Measurements from ENCODE around the gene CILP2.
A peak's percentile ranks its signal among the peaks of the same experiment; 100 is the strongest.

Gene CILP2, protein sequence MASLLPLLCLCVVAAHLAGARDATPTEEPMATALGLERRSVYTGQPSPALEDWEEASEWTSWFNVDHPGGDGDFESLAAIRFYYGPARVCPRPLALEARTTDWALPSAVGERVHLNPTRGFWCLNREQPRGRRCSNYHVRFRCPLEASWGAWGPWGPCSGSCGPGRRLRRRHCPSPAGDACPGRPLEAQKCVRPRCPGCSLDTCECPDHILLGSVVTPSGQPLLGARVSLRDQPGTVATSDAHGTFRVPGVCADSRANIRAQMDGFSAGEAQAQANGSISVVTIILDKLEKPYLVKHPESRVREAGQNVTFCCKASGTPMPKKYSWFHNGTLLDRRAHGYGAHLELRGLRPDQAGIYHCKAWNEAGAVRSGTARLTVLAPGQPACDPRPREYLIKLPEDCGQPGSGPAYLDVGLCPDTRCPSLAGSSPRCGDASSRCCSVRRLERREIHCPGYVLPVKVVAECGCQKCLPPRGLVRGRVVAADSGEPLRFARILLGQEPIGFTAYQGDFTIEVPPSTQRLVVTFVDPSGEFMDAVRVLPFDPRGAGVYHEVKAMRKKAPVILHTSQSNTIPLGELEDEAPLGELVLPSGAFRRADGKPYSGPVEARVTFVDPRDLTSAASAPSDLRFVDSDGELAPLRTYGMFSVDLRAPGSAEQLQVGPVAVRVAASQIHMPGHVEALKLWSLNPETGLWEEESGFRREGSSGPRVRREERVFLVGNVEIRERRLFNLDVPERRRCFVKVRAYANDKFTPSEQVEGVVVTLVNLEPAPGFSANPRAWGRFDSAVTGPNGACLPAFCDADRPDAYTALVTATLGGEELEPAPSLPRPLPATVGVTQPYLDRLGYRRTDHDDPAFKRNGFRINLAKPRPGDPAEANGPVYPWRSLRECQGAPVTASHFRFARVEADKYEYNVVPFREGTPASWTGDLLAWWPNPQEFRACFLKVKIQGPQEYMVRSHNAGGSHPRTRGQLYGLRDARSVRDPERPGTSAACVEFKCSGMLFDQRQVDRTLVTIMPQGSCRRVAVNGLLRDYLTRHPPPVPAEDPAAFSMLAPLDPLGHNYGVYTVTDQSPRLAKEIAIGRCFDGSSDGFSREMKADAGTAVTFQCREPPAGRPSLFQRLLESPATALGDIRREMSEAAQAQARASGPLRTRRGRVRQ

DNA sequence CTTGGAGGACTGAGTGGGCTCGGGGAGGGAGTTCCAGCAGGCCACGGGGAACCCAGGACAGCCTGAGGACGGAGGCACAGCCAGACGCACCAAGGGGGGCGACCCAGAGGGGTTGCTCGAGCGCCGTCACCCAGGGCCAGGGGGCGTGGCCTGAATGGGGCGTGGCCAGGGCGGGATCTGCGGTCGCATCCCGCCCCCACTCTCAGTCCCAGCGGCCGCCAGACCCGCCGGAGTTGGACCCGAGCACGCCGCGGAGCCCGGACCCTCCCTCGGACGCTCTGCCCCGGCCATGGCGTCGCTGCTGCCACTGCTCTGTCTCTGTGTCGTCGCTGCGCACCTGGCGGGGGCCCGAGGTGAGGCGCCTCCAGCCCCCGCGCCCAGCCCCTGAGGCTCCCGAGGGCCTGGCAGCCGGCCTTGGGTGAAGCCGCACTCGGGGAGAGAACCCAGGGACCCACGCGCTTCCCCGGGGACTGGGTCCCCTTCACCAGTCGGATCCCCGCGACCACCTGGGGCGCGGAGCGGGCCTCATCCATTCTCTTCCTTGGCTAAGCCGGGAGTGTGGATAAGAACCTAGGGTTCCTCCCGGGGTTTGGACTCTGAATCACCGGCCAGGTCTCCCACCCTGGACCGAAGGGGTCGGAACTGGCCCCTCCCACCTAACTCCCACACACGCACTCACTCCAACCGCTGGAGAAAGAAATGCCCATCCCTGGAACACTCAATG lies at the start of gene CILP2:
TSS of gene CILP2 (plus strand) at position 205 of the 724 bp plus-strand sequence. CDS start at position 290, 85 bp downstream.
- no peaks in the 10 kb centered on the region for H3K36me3 ChIP-seq (ENCODE audit: insufficient read depth, low read depth, low read length)
- H3K4me1 ChIP-seq (ENCODE audit: insufficient read depth, low read length), result no peaks in the 10 kb centered on the region
- H3K9ac ChIP-seq (ENCODE audit: low read depth, low read length), result no peak within 1 kb of the TSS
- peak within 1 kb of the TSS; percentile 63; the same call in 1 of the 2 replicates for H3K4me3 ChIP-seq (ENCODE audit: low read length)
- no peak within 1 kb of the TSS for H3K27ac ChIP-seq (ENCODE audit: low read length)
- no peaks in the 10 kb centered on the region for H3K9me3 ChIP-seq (ENCODE audit: insufficient read depth, low read depth, low read length)
- peaks cover 58% of the 10 kb centered on the region for H3K27me3 ChIP-seq (ENCODE audit: insufficient read depth, low read length)

DNA sequence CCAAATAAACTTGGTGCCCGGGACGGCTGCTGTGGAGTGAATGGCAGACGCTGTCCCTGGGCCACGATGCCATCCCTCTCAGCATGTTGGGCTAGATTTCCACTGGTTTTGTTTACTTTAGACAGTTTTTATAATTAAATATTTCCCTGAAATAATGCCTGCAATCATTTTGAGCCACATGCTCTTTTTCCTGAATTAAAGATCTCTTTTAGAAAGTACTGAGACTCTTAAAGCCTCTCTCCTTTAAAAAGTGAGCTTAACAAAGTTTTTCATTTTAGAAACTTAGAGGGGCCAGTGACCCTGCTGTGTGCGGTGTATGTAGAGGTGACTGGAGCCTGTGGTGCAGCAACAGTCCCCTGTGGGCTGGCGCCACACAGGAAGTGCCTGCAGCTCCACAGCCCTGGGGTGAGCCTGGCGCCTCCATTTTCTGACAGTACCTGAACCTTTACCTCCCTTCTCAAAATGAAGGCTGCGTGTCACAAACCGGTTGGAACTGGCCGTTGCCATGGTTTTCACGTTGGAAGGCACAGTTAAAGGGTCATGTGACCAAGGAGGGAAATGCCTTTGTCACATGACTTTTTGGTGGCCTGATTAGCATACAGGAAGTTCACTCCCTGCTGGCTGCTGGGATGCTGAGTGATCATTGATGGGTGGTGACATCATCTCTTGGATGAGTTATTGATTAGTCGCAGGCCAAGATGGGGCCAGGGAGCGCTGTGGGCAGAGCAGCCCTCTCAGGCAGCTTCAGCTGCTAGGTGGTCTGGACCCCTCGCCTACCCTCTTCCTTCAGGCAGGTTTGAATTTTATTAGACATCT lies 49.0 kb upstream of the CILP2 start:
- H3K4me1 ChIP-seq (ENCODE audit: insufficient read depth, low read length), result peaks cover 25% of the 10 kb centered on the region
- H3K36me3 ChIP-seq (ENCODE audit: insufficient read depth, low read depth, low read length), result peaks cover 30% of the 10 kb centered on the region
- peak overlapping the region; percentile 86 for H3K27ac ChIP-seq (ENCODE audit: low read length)
- H3K9ac ChIP-seq (ENCODE audit: low read depth, low read length), result peak overlapping the region; percentile 79
- H3K27me3 ChIP-seq (ENCODE audit: insufficient read depth, low read length), result no peaks in the 10 kb centered on the region
- H3K4me3 ChIP-seq (ENCODE audit: low read length), result peak overlapping the region; percentile 14; the same call in 1 of the 2 replicates
- no peaks in the 10 kb centered on the region for H3K9me3 ChIP-seq (ENCODE audit: insufficient read depth, low read depth, low read length)

GRCh38 chr19:19489804-19490204 lies 48.3 kb upstream of the CILP2 start:
- peaks cover 25% of the 10 kb centered on the region for H3K4me1 ChIP-seq (ENCODE audit: insufficient read depth, low read length)
- peaks cover 37% of the 10 kb centered on the region for H3K36me3 ChIP-seq (ENCODE audit: insufficient read depth, low read depth, low read length)
- H3K9me3 ChIP-seq (ENCODE audit: insufficient read depth, low read depth, low read length), result no peaks in the 10 kb centered on the region
- H3K27me3 ChIP-seq (ENCODE audit: insufficient read depth, low read length), result no peaks in the 10 kb centered on the region
- H3K4me3 ChIP-seq (ENCODE audit: low read length), result no peak overlapping the region
- H3K27ac ChIP-seq (ENCODE audit: low read length), result peak overlapping the region; percentile 4
- peak overlapping the region; percentile 56; the same call in 1 of the 2 replicates for H3K9ac ChIP-seq (ENCODE audit: low read depth, low read length)

GRCh38 chr19:19490214-19490968 lies 47.7 kb upstream of the CILP2 start:
- no peaks in the 10 kb centered on the region for H3K9me3 ChIP-seq (ENCODE audit: insufficient read depth, low read depth, low read length)
- no peak overlapping the region for H3K4me3 ChIP-seq (ENCODE audit: low read length)
- peak overlapping the region; percentile 56; the same call in 1 of the 2 replicates for H3K9ac ChIP-seq (ENCODE audit: low read depth, low read length)
- H3K27ac ChIP-seq (ENCODE audit: low read length), result peak overlapping the region; percentile 4
- no peaks in the 10 kb centered on the region for H3K27me3 ChIP-seq (ENCODE audit: insufficient read depth, low read length)
- peaks cover 41% of the 10 kb centered on the region for H3K36me3 ChIP-seq (ENCODE audit: insufficient read depth, low read depth, low read length)
- peaks cover 25% of the 10 kb centered on the region for H3K4me1 ChIP-seq (ENCODE audit: insufficient read depth, low read length)

DNA sequence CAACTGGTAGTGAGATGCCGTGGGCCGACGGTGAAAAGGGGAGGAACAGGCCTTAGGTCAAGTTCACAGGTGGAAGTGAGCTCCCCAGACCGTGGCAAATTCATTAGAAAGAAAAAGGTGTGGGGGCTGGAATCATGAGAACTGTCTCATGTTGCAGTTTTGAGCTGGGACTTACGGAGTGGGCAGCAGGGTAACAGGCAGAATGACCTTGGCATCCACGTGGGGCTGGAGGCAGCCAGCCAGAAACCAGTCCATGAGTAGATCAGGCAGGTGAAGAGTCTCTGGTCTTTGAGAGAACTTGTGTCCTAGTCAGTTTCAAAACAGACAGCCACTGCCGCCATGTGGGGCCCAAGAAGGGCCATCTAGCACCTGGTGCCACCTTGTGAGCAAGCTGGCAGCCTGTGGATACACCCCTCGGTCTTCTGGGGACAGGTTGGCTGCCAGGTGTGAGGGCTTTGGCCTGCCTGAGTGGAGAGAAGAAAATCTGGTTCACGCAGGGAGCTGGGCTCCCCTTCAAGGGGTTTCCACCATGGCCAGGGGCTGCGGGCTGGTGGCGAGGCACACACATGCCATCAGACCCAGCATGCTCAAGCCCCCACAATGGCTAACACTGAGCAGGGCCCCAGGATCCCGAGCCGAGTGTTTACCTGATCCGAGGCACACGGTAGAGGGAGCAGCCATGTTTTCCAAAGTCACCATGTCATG lies 46.6 kb upstream of the CILP2 start:
- Histone ChIP-seq H3K4me3 (ENCODE audit: low read length) (no peak overlapping the region), H3K27me3 (ENCODE audit: insufficient read depth, low read length) (no peaks in the 10 kb centered on the region), H3K4me1 (ENCODE audit: insufficient read depth, low read length) (peaks cover 25% of the 10 kb centered on the region), H3K9ac (ENCODE audit: low read depth, low read length) (no peak overlapping the region), H3K36me3 (ENCODE audit: insufficient read depth, low read depth, low read length) (peaks cover 52% of the 10 kb centered on the region), H3K27ac (ENCODE audit: low read length) (no peak overlapping the region), H3K9me3 (ENCODE audit: insufficient read depth, low read depth, low read length) (no peaks in the 10 kb centered on the region)

GRCh38 chr19:19492026-19492610 lies 45.9 kb upstream of the CILP2 start:
- no peak overlapping the region for H3K4me3 ChIP-seq (ENCODE audit: low read length)
- H3K36me3 ChIP-seq (ENCODE audit: insufficient read depth, low read depth, low read length), result peaks cover 58% of the 10 kb centered on the region
- no peaks in the 10 kb centered on the region for H3K27me3 ChIP-seq (ENCODE audit: insufficient read depth, low read length)
- no peak overlapping the region for H3K27ac ChIP-seq (ENCODE audit: low read length)
- H3K9me3 ChIP-seq (ENCODE audit: insufficient read depth, low read depth, low read length), result no peaks in the 10 kb centered on the region
- no peak overlapping the region for H3K9ac ChIP-seq (ENCODE audit: low read depth, low read length)
- H3K4me1 ChIP-seq (ENCODE audit: insufficient read depth, low read length), result peaks cover 25% of the 10 kb centered on the region

DNA sequence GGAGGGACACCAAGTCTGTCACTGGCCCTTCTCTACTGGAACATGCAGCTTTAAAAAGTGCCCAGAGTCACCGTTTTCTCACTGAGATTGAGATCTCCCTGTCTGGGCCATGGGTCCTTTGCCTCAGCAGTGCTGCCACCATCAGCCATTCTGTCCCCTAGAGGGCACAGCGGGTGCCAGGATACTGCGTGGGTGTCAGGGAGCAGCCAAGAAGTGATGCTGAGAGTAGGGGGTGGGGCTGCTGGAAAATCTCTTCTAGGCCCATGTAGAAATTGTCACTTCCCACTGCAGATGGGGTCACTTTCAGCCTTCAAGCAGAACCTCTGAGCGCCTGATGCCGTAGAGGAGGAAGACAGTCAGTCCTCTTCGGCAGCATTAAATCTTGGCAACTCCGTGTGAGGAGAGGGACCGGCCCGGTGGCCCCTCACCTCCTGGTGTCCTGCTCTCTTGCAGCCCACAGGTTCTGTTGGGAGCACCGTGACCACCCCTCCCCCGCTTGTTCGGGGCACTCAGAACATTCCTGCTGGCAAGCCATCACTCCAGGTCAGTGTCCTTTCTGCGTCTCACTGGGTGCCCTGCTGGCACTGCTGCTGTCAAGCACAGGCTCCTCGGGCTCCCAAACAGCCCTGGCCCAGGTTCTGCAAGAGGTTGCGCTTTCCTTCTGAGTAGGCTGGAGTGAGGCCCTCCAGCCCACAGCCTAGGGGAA lies 44.1 kb upstream of the CILP2 start:
- Histone ChIP-seq H3K36me3 (ENCODE audit: insufficient read depth, low read depth, low read length) (peaks cover 76% of the 10 kb centered on the region), H3K4me1 (ENCODE audit: insufficient read depth, low read length) (peaks cover 11% of the 10 kb centered on the region; the same call in 1 of the 2 replicates), H3K27ac (ENCODE audit: low read length) (no peak overlapping the region), H3K9me3 (ENCODE audit: insufficient read depth, low read depth, low read length) (no peaks in the 10 kb centered on the region), H3K9ac (ENCODE audit: low read depth, low read length) (no peak overlapping the region), H3K27me3 (ENCODE audit: insufficient read depth, low read length) (no peaks in the 10 kb centered on the region), H3K4me3 (ENCODE audit: low read length) (no peak overlapping the region)

GRCh38 chr19:19495614-19496603 lies 42.2 kb upstream of the CILP2 start:
- Histone ChIP-seq H3K9ac (ENCODE audit: low read depth, low read length) (no peak overlapping the region), H3K4me3 (ENCODE audit: low read length) (no peak overlapping the region), H3K27ac (ENCODE audit: low read length) (no peak overlapping the region), H3K9me3 (ENCODE audit: insufficient read depth, low read depth, low read length) (no peaks in the 10 kb centered on the region), H3K36me3 (ENCODE audit: insufficient read depth, low read depth, low read length) (peaks cover 93% of the 10 kb centered on the region), H3K27me3 (ENCODE audit: insufficient read depth, low read length) (no peaks in the 10 kb centered on the region), H3K4me1 (ENCODE audit: insufficient read depth, low read length) (no peaks in the 10 kb centered on the region)

Measured in iPS-20b (cell line).